ENCODE measurements around the gene METTL13. TPM values are rescaled to one million over a fixed set of nuclear protein-coding genes. Genes with fewer than 3 reads are reported as not detected.

Gene METTL13
- total RNA-seq, 1 experiment from 2014 or later, result 64.5 TPM

DNA sequence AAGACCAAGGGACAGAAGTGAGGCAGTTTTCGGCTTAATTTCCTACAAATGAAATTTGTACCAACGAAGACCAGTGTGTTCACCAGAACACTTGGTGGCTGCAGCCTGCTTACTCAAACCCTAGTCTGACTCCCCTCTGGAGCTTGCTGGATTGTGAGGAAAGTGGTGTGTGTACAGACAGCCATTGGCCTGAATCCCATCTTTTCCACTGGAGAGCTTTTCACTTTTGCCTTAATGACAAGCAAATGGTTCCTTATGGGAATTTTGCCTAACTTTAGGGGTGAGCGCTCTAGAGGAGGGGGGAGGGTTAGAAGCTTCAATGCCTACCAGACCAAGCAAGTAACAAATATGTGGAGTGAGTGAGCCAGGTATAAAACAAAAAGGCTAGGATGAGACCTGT is 17.3 kb downstream of the METTL13 start:
- no peaks in the 10 kb centered on the region for H3K23me2 ChIP-seq (ENCODE audit: insufficient read length, low read depth, low read length, poor library complexity, severe bottlenecking)
- no peak overlapping the region for H3K9ac ChIP-seq (ENCODE audit: extremely low read depth, insufficient read length, low read length)
- H3K56ac ChIP-seq (ENCODE audit: insufficient read length, low read depth, low read length), result no peak overlapping the region
- H3K4me2 ChIP-seq (ENCODE audit: insufficient read depth, insufficient read length, low read length), result no peak overlapping the region
- no peak overlapping the region for H2BK20ac ChIP-seq (ENCODE audit: low read depth, low read length, poor library complexity, severe bottlenecking)
- Mint-ChIP-seq H3K36me3 (ENCODE audit: insufficient read depth in 1 of 3, low read depth in 3 of 3) (peaks cover 13 to 43% (median 29%) of the 10 kb centered on the region in 3 experiments; a peak in 6 of 7 replicates), H3K27me3 (ENCODE audit: low read depth) (no peaks in the 10 kb centered on the region), H3K27ac (peak overlapping the region in 1 of 3 experiments; percentile 39; a peak in 2 of 7 replicates), H3K4me1 (peaks cover 18 to 26% of the 10 kb centered on the region in 2 experiments), H3K4me3 (no peak overlapping the region), H3K9me3 (no peaks in the 10 kb centered on the region)
- H3K18ac ChIP-seq (ENCODE audit: insufficient read length, low read depth, low read length), result no peak overlapping the region
- H4K8ac ChIP-seq (replicated peaks; ENCODE audit: insufficient read length, low read depth, low read length), result no peak overlapping the region
- no peaks in the 10 kb centered on the region for H4K20me1 ChIP-seq (ENCODE audit: control insufficient read depth, insufficient read depth, insufficient read length)
- H3T11ph ChIP-seq (ENCODE audit: low read length), result no peak overlapping the region
- H2AFZ ChIP-seq (ENCODE audit: low read length), result no peak overlapping the region
- H3K4ac ChIP-seq (ENCODE audit: low read depth, low read length), result no peak overlapping the region
- H3K23ac ChIP-seq (ENCODE audit: insufficient read length, low read depth, low read length), result no peak overlapping the region
- DNase-seq, result no peak
- no peak overlapping the region for H2BK15ac ChIP-seq (ENCODE audit: low read depth, low read length)
- no peak overlapping the region for H4K5ac ChIP-seq (ENCODE audit: insufficient read length, low read depth, low read length)
- H3K9me3 ChIP-seq (ENCODE audit: control insufficient read depth, low read depth, low read length), result no peaks in the 10 kb centered on the region
- WGBS (ENCODE audit: extremely low coverage, insufficient read length, low lambda C conversion rate), result no CpG with 5 or more reads among the region's 3 CpGs
- H4K91ac ChIP-seq (ENCODE audit: insufficient read length, low read depth, low read length), result no peak overlapping the region
- H2AK5ac ChIP-seq (ENCODE audit: insufficient read length, low read length), result no peak overlapping the region
- H3K4me1 ChIP-seq (ENCODE audit: insufficient read depth, low read length), result 0 out of 2 replicates have a peak, but pooled peaks cover 2% of the 10 kb centered on the region
- no peak overlapping the region for H2BK12ac ChIP-seq (ENCODE audit: insufficient read length, low read depth, low read length)
- no peak overlapping the region for H2BK120ac ChIP-seq (ENCODE audit: low read depth, low read length, poor library complexity, severe bottlenecking)
- TF ChIP-seq, protein P1, sequence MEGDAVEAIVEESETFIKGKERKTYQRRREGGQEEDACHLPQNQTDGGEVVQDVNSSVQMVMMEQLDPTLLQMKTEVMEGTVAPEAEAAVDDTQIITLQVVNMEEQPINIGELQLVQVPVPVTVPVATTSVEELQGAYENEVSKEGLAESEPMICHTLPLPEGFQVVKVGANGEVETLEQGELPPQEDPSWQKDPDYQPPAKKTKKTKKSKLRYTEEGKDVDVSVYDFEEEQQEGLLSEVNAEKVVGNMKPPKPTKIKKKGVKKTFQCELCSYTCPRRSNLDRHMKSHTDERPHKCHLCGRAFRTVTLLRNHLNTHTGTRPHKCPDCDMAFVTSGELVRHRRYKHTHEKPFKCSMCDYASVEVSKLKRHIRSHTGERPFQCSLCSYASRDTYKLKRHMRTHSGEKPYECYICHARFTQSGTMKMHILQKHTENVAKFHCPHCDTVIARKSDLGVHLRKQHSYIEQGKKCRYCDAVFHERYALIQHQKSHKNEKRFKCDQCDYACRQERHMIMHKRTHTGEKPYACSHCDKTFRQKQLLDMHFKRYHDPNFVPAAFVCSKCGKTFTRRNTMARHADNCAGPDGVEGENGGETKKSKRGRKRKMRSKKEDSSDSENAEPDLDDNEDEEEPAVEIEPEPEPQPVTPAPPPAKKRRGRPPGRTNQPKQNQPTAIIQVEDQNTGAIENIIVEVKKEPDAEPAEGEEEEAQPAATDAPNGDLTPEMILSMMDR (conservative IDR thresholded peaks at IDR 0.05), result no peak
- H3K79me1 ChIP-seq (ENCODE audit: insufficient read depth, low read depth, low read length, poor library complexity, severe bottlenecking), result no peaks in the 10 kb centered on the region
- H2BK5ac ChIP-seq (ENCODE audit: insufficient read length, low read length), result no peak overlapping the region
- no peaks in the 10 kb centered on the region for H3K27me3 ChIP-seq (ENCODE audit: insufficient read depth, low read length)
- H3K79me2 ChIP-seq (ENCODE audit: insufficient read depth, low read length), result no peaks in the 10 kb centered on the region
- H3K27ac ChIP-seq (ENCODE audit: insufficient read length, low read depth, low read length), result no peak overlapping the region
- H3K14ac ChIP-seq (ENCODE audit: insufficient read depth, low read length), result no peak overlapping the region
